Measurements from ENCODE around the gene KRT2. TPM values are rescaled to one million over a fixed set of nuclear protein-coding genes. Genes with fewer than 3 reads are reported as not detected.

The KRT2 gene
- total and polyA plus RNA-seq, 4 donors: not detected

DNA sequence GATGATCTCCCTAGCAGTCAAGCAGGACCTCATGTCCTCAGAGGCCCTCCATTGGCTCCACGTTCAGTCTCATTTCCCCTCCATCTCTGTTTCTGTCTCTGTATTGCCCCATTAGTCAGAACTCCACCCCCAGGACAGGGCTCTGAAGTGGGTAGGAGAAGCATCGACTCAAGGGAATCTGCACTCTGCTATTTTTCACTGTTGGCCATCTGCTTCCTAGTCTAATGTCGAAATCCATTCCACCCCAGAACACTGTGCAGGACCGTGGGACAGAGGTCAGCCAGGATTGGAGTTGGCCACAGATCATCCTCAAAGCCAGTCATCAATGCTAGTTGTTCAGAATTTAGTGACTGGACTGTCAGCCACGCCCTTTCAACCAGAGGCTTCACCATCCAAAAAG is 41.2 kb upstream of the KRT2 start:
- H3K27ac ChIP-seq (ENCODE audit: low read depth in 1 of 2, low read length in 2 of 2): no peak overlapping the region
- no peaks in the 10 kb centered on the region for H3K9me3 ChIP-seq (ENCODE audit: control insufficient read depth in 4 of 4, low read length in 3 of 4)
- WGBS: 53% methylated on average over 5 of the region's 5 CpGs
- H3K27me3 ChIP-seq (ENCODE audit: control insufficient read depth in 4 of 4, insufficient read depth in 4 of 4, low read length in 3 of 4): peaks cover 0 to 8% (median 5%) of the 10 kb centered on the region in 4 donors
- peaks cover 0 to 5% (median 4%) of the 10 kb centered on the region in 4 donors for H3K4me1 ChIP-seq (ENCODE audit: control insufficient read depth in 4 of 4, insufficient read depth in 4 of 4, low read length in 3 of 4)
- no peak for DNase-seq (ENCODE audit: low spot score)
- no peaks in the 10 kb centered on the region for H3K36me3 ChIP-seq (ENCODE audit: control insufficient read depth in 4 of 4, insufficient read depth in 3 of 4, low read depth in 1 of 4, low read length in 3 of 4)
- no peak overlapping the region for H3K4me3 ChIP-seq (ENCODE audit: low read depth in 1 of 3, low read length in 3 of 3)
- TF ChIP-seq, protein P1, sequence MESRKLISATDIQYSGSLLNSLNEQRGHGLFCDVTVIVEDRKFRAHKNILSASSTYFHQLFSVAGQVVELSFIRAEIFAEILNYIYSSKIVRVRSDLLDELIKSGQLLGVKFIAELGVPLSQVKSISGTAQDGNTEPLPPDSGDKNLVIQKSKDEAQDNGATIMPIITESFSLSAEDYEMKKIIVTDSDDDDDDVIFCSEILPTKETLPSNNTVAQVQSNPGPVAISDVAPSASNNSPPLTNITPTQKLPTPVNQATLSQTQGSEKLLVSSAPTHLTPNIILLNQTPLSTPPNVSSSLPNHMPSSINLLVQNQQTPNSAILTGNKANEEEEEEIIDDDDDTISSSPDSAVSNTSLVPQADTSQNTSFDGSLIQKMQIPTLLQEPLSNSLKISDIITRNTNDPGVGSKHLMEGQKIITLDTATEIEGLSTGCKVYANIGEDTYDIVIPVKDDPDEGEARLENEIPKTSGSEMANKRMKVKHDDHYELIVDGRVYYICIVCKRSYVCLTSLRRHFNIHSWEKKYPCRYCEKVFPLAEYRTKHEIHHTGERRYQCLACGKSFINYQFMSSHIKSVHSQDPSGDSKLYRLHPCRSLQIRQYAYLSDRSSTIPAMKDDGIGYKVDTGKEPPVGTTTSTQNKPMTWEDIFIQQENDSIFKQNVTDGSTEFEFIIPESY (IDR thresholded peaks at IDR 0.05): no peak
- TF ChIP-seq JUND (IDR thresholded peaks at IDR 0.05) (no peak), FOXA2 (IDR thresholded peaks at IDR 0.05) (no peak), RAD21 (IDR thresholded peaks at IDR 0.05) (no peak), EGR1 (IDR thresholded peaks at IDR 0.05; ENCODE audit: low read depth in 2 of 2) (no peak), RXRA (IDR thresholded peaks at IDR 0.05) (no peak), NR2F2 (IDR thresholded peaks at IDR 0.05) (no peak), HNF4A (conservative IDR thresholded peaks at IDR 0.05) (no peak)
- TF ChIP-seq, protein P2, sequence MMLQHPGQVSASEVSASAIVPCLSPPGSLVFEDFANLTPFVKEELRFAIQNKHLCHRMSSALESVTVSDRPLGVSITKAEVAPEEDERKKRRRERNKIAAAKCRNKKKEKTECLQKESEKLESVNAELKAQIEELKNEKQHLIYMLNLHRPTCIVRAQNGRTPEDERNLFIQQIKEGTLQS (IDR thresholded peaks at IDR 0.05): no peak
- H3K9ac ChIP-seq (ENCODE audit: low read depth in 1 of 2, low read length in 2 of 2): no peak overlapping the region

DNA sequence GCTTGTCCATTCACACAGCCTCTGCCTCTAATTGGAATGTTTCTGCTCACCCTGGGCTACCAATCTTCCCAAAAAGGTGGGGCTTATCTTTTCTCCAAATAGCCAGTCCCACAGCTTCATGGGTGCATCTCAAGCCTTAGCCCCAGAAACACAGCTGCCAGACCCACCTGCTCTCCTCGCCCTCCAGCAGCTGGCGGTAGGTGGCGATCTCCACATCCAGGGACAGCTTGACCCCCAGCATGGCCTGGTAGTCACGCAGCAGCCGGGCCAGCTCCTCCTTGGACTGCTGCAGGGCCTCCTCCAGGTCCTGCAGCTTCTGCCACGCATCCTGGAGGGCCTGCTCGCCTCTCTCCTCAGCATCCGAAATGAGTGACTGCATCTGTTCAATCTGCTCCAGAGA is 40.2 kb upstream of the KRT2 start:
- no peak for DNase-seq (ENCODE audit: low spot score)
- WGBS: 61% methylated on average over 8 of the region's 8 CpGs
- H3K4me1 ChIP-seq (ENCODE audit: control insufficient read depth in 4 of 4, insufficient read depth in 4 of 4, low read length in 3 of 4): peaks cover 0 to 5% (median 4%) of the 10 kb centered on the region in 4 donors
- TF ChIP-seq SP1 (IDR thresholded peaks at IDR 0.05) (no peak), YY1 (IDR thresholded peaks at IDR 0.05) (no peak)
- no peaks in the 10 kb centered on the region for H3K36me3 ChIP-seq (ENCODE audit: control insufficient read depth in 4 of 4, insufficient read depth in 3 of 4, low read depth in 1 of 4, low read length in 3 of 4)
- peaks cover 0 to 10% (median 6%) of the 10 kb centered on the region in 4 donors for H3K27me3 ChIP-seq (ENCODE audit: control insufficient read depth in 4 of 4, insufficient read depth in 4 of 4, low read length in 3 of 4)
- H3K9me3 ChIP-seq (ENCODE audit: control insufficient read depth in 4 of 4, low read length in 3 of 4): no peaks in the 10 kb centered on the region
- no peak overlapping the region for H3K9ac ChIP-seq (ENCODE audit: low read depth in 1 of 2, low read length in 2 of 2)
- H3K4me3 ChIP-seq (ENCODE audit: low read depth in 1 of 3, low read length in 3 of 3): no peak overlapping the region
- no peak overlapping the region for H3K27ac ChIP-seq (ENCODE audit: low read depth in 1 of 2, low read length in 2 of 2)

DNA sequence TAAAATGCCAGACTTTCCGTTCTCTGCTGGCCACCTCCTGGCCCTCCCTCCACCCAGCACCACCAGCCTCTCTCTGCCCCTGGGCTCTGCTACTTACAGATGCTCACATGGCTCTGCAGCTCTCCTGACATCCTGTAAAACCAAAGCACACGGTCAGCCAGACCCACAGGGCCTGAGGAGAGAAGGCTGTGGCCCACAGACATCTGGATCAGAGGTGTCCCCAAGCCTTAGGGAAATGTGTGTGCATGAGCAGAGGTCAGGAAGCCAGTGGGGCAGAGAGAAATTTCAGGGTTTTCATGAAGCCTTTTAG is 39.8 kb upstream of the KRT2 start:
- 56% methylated on average over 2 of the region's 2 CpGs for WGBS
- H3K27ac ChIP-seq (ENCODE audit: low read depth in 1 of 2, low read length in 2 of 2): no peak overlapping the region

More for the DNA sequence above, 39.8 kb upstream of the KRT2 start:
- no peaks in the 10 kb centered on the region for H3K36me3 ChIP-seq (ENCODE audit: control insufficient read depth in 4 of 4, insufficient read depth in 3 of 4, low read depth in 1 of 4, low read length in 3 of 4)
- H3K27me3 ChIP-seq (ENCODE audit: control insufficient read depth in 4 of 4, insufficient read depth in 4 of 4, low read length in 3 of 4): peaks cover 0 to 10% (median 6%) of the 10 kb centered on the region in 4 donors
- no peak overlapping the region for H3K9ac ChIP-seq (ENCODE audit: low read depth in 1 of 2, low read length in 2 of 2)
- DNase-seq (ENCODE audit: low spot score): no peak
- peaks cover 0 to 5% (median 4%) of the 10 kb centered on the region in 4 donors for H3K4me1 ChIP-seq (ENCODE audit: control insufficient read depth in 4 of 4, insufficient read depth in 4 of 4, low read length in 3 of 4)
- TF ChIP-seq RXRA (IDR thresholded peaks at IDR 0.05): no peak
- no peak for TF ChIP-seq GABPA (IDR thresholded peaks at IDR 0.05 in 1 of 2, conservative IDR thresholded peaks at IDR 0.05 in 1 of 2)
- TF ChIP-seq, protein P1 (IDR thresholded peaks at IDR 0.05): no peak
- TF ChIP-seq NR2F2 (IDR thresholded peaks at IDR 0.05): no peak
- TF ChIP-seq, protein P2 (IDR thresholded peaks at IDR 0.05): no peak
- TF ChIP-seq, protein P3, sequence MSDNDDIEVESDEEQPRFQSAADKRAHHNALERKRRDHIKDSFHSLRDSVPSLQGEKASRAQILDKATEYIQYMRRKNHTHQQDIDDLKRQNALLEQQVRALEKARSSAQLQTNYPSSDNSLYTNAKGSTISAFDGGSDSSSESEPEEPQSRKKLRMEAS (IDR thresholded peaks at IDR 0.05): no peak
- TF ChIP-seq RAD21 (IDR thresholded peaks at IDR 0.05): no peak
- TF ChIP-seq FOXA2 (IDR thresholded peaks at IDR 0.05): no peak
- TF ChIP-seq EGR1 (IDR thresholded peaks at IDR 0.05; ENCODE audit: low read depth in 2 of 2): no peak
- no peak for TF ChIP-seq TAF1 (conservative IDR thresholded peaks at IDR 0.05)
- TF ChIP-seq, protein P4, sequence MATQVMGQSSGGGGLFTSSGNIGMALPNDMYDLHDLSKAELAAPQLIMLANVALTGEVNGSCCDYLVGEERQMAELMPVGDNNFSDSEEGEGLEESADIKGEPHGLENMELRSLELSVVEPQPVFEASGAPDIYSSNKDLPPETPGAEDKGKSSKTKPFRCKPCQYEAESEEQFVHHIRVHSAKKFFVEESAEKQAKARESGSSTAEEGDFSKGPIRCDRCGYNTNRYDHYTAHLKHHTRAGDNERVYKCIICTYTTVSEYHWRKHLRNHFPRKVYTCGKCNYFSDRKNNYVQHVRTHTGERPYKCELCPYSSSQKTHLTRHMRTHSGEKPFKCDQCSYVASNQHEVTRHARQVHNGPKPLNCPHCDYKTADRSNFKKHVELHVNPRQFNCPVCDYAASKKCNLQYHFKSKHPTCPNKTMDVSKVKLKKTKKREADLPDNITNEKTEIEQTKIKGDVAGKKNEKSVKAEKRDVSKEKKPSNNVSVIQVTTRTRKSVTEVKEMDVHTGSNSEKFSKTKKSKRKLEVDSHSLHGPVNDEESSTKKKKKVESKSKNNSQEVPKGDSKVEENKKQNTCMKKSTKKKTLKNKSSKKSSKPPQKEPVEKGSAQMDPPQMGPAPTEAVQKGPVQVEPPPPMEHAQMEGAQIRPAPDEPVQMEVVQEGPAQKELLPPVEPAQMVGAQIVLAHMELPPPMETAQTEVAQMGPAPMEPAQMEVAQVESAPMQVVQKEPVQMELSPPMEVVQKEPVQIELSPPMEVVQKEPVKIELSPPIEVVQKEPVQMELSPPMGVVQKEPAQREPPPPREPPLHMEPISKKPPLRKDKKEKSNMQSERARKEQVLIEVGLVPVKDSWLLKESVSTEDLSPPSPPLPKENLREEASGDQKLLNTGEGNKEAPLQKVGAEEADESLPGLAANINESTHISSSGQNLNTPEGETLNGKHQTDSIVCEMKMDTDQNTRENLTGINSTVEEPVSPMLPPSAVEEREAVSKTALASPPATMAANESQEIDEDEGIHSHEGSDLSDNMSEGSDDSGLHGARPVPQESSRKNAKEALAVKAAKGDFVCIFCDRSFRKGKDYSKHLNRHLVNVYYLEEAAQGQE (IDR thresholded peaks at IDR 0.05): no peak
- no peak for TF ChIP-seq FOXA1 (IDR thresholded peaks at IDR 0.05)
- no peak overlapping the region for H3K4me3 ChIP-seq (ENCODE audit: low read depth in 1 of 3, low read length in 3 of 3)
- no peaks in the 10 kb centered on the region for H3K9me3 ChIP-seq (ENCODE audit: control insufficient read depth in 4 of 4, low read length in 3 of 4)

Measured in liver (tissue), 9 donors.